Kidney (tissue), 14 donors: ENCODE results near the gene PACSIN1. TPM values are rescaled to one million over a fixed set of nuclear protein-coding genes. Genes with fewer than 3 reads are reported as not detected.

Experiments
- DNase-seq, 5 donors: peaks; one replicate each; pipeline ENCODE4 v3.0.0-alpha.2; 2013 to 2020
- FAIRE-seq: peaks from 2 replicates; lab custom pipeline; 2012; peaks lifted over from hg19 to GRCh38; lab: Jason Lieb, UNC
- H3K27ac ChIP-seq, 2 donors: one replicate each; pipeline ENCODE4 v1.7.0; 2013; ENCODE audit warnings: low read depth in 2 of 2, low read length in 2 of 2, inconsistent platforms in 1 of 2
- H3K27me3 ChIP-seq: one replicate; pipeline ENCODE4 v1.7.1; 2013; ENCODE audit warnings: low read length, inconsistent platforms; ENCODE audit not compliant: control insufficient read depth, insufficient read depth
- H3K36me3 ChIP-seq, 3 donors: one replicate each; pipeline versions ENCODE4 v1.7.0 to v1.7.1; 2013; ENCODE audit warnings: low read length in 3 of 3, control low read depth in 1 of 3, inconsistent platforms in 1 of 3; ENCODE audit not compliant: insufficient read depth in 3 of 3, control insufficient read depth in 2 of 3
- H3K4me1 ChIP-seq, 3 donors: one replicate each; pipeline versions ENCODE4 v1.7.0 to v1.7.1; 2013; ENCODE audit warnings: low read length in 3 of 3, inconsistent platforms in 1 of 3, low read depth in 1 of 3; ENCODE audit not compliant: control insufficient read depth in 2 of 3, insufficient read depth in 2 of 3
- H3K4me3 ChIP-seq, 3 donors: one replicate each; pipeline versions ENCODE4 v1.7.0 to v1.8.1; 2013; ENCODE audit warnings: low read length in 3 of 3, control low read depth in 1 of 3, inconsistent platforms in 1 of 3
- H3K9ac ChIP-seq, 3 donors: one replicate each; pipeline versions ENCODE4 v1.7.0 to v1.7.1; 2013; ENCODE audit warnings: low read length in 3 of 3, control low read depth in 1 of 3, inconsistent platforms in 1 of 3
- H3K9me3 ChIP-seq, 3 donors: one replicate each; pipeline versions ENCODE4 v1.7.0 to v1.7.1; 2013; ENCODE audit warnings: low read length in 3 of 3, control low read depth in 1 of 3, inconsistent platforms in 1 of 3; ENCODE audit not compliant: control insufficient read depth in 2 of 3, insufficient read depth in 1 of 3
- CTCF ChIP-seq: IDR thresholded peaks from 3 replicates; pipeline ENCODE4 v1.5.1; 2012; ENCODE audit warnings: mild to moderate bottlenecking, moderate library complexity, borderline replicate concordance; ENCODE audit not compliant: insufficient read depth; ENCODE audit errors: extremely low read depth
- intact Hi-C: fragments of 100-400 bp; cut with DNase I; formaldehyde crosslinking; loops from one replicate; pipeline ENCODE4 v1.11.1; 2022
- polyA plus RNA-seq: library from polyadenylated mRNA; stranded (reverse); fragments of 350-450 nt; fragmentation: Illumina TruSeq; extraction: RNeasy Lipid Tissue Mini Kit (QIAGEN cat#74804); gene quantifications from one replicate; pipeline ENCODE4 v1.2.3, GENCODE V29; 2014; ENCODE audit warnings: low read depth, low replicate concordance; ENCODE audit not compliant: insufficient read depth
- total RNA-seq: library from RNA; stranded (reverse); fragmentation: NEBNext Ultra II Directional; extraction: Animal tissue kit (Norgen Biotek cat#: 25700); gene quantifications from one replicate; pipeline ENCODE4 v1.2.1, GENCODE V29; 2021
- donor health status: control.
- donor health status: control.
- donor health status: control.
- donor health status: control.
- donor health status: control.
- donor health status: DM: yes; HTN: yes; CAD: no.
- donor health status: Normal renal cell carcinoma (clear cell type).

PACSIN1 gene
- total and polyA plus RNA-seq, 2 donors from 2014 or later = 1.7 to 4.1 TPM

- no peak overlapping the region for H3K4me3 ChIP-seq
- no peak overlapping the region for H3K27ac ChIP-seq
- no peaks in the 10 kb centered on the region for H3K9me3 ChIP-seq
- no peak for DNase-seq
- H3K27me3 ChIP-seq = no peaks in the 10 kb centered on the region
- FAIRE-seq = no peak
- peaks cover 0 to 5% (median 0%) of the 10 kb centered on the region in 3 donors for H3K4me1 ChIP-seq
- TF ChIP-seq CTCF = no peak
- intact Hi-C loops = no loop called here
- H3K36me3 ChIP-seq = no peaks in the 10 kb centered on the region
- H3K9ac ChIP-seq = no peak overlapping the region
These were observed 77.5 kb downstream of the PACSIN1 start for GRCh38 chr6:34543421-34543820.

GRCh38 chr6:34544052-34544604 lies 78.3 kb downstream of the PACSIN1 start:
- H3K9ac ChIP-seq = no peak overlapping the region
- DNase-seq (peak in 1 of 5 donors; percentile 67), FAIRE-seq (no peak)
- no peak overlapping the region for H3K4me3 ChIP-seq
- no peak overlapping the region for H3K27ac ChIP-seq
- TF ChIP-seq CTCF = no peak
- intact Hi-C loops = no loop called here
- H3K36me3 ChIP-seq = no peaks in the 10 kb centered on the region
- H3K9me3 ChIP-seq = no peaks in the 10 kb centered on the region
- H3K27me3 ChIP-seq = no peaks in the 10 kb centered on the region
- H3K4me1 ChIP-seq = peaks cover 0 to 5% (median 0%) of the 10 kb centered on the region in 3 donors

- H3K4me3 ChIP-seq = no peak overlapping the region
- H3K27me3 ChIP-seq = no peaks in the 10 kb centered on the region
- no peaks in the 10 kb centered on the region for H3K36me3 ChIP-seq
- peaks cover 0 to 5% (median 0%) of the 10 kb centered on the region in 3 donors for H3K4me1 ChIP-seq
- no peak overlapping the region for H3K9ac ChIP-seq
- no peaks in the 10 kb centered on the region for H3K9me3 ChIP-seq
- TF ChIP-seq CTCF = no peak
- DNase-seq = peak in 4 of 5 donors; percentile 67 to 77 (median 68)
- intact Hi-C loops = no loop called here
- no peak overlapping the region for H3K27ac ChIP-seq
- FAIRE-seq = no peak
These were observed 79.0 kb downstream of the PACSIN1 start for GRCh38 chr6:34544776-34545471.
